HCT116 (cell line): ENCODE measurements around the gene ARSG. TPM values are rescaled to one million over a fixed set of nuclear protein-coding genes. Genes with fewer than 3 reads are reported as not detected.
"Not testable (repeated sequence)": the region's sequence is repeated elsewhere in the genome, so short reads cannot be mapped to it uniquely, and the experiment has no call there.

Experiments
- ATAC-seq: fragments of 200-7000 bp; cut with Tn5 transposase; 2 replicates; pipeline ENCODE4 v1.9.1; 2020; ENCODE audit warnings: mild to moderate bottlenecking, moderate library complexity
- BruUV-seq: library from RNA; stranded (reverse); fragments of 400-500 nt; replicated peaks from 2 replicates; lab custom pipeline; 2021; lab: Mats Ljungman, UMichigan
- CTCF ChIA-PET: fragments of 300-600 bp; sonication (Branson Sonifier 250); formaldehyde crosslinking; loops from one replicate; lab custom pipeline; 2021; ENCODE audit warnings: antibody characterized with exemption; lab: Charles Lee
- POLR2A ChIA-PET: fragments of 300-600, 350-600 bp; sonication (Branson Sonifier 250); formaldehyde crosslinking; loops from one replicate; lab custom pipeline; 2021; ENCODE audit warnings: antibody characterized with exemption; lab: Charles Lee
- RAD21 ChIA-PET, 2 experiments: fragments of 300-600 bp; sonication (Branson Sonifier 250); formaldehyde crosslinking; loops; one replicate each; lab custom pipeline; 2023; ENCODE audit warnings: low total read pairs in 2 of 2; ENCODE audit not compliant: uncharacterized antibody in 2 of 2, unreplicated experiment in 2 of 2, low non-redundant PET in 1 of 2; lab: Charles Lee
- DNase-seq: peaks from one replicate; pipeline ENCODE4 v3.0.0-alpha.2; 2010; ENCODE audit warnings: low read depth, low spot score
- H2AFZ ChIP-seq: fragments of 200-600 bp; shearing (Covaris generic), sonication (generic); 2 replicates; pipeline ENCODE4 v1.6.1; 2017; ENCODE audit warnings: low read depth, mixed run types, mixed read lengths, antibody characterized with exemption, low read length; ENCODE audit not compliant: poor library complexity, severe bottlenecking
- H3K27ac ChIP-seq: 2 replicates; pipeline ENCODE4 v1.5.1; 2012; ENCODE audit warnings: low read depth, low read length
- H3K27me3 ChIP-seq: fragments of 200-600 bp; sonication (generic); 2 replicates; pipeline ENCODE4 v1.6.1; 2016; ENCODE audit warnings: mixed run types, low read length, mixed read lengths; ENCODE audit not compliant: insufficient read depth
- H3K36me3 ChIP-seq, 2 experiments: fragments of 200-500 bp in 1 of 2; fragments of 200-600 bp in 1 of 2; sonication (Bioruptor generic) in 1 of 2; sonication (generic) in 1 of 2; 2 replicates each; pipeline versions ENCODE4 v1.5.1 to v1.6.1; 2014 to 2016; ENCODE audit warnings: low read length in 2 of 2, inconsistent platforms in 1 of 2, mixed read lengths in 1 of 2, mixed run types in 1 of 2; ENCODE audit not compliant: insufficient read depth in 2 of 2, control insufficient read depth in 1 of 2
- H3K4me1 ChIP-seq, 2 experiments: fragments of 200-600 bp in 1 of 2; sonication (generic) in 1 of 2; 2 replicates each; pipeline versions ENCODE4 v1.5.1 to v1.6.1; 2012 to 2017; ENCODE audit warnings: low read length in 2 of 2, inconsistent platforms in 1 of 2, mild to moderate bottlenecking in 1 of 2, mixed read lengths in 1 of 2, mixed run types in 1 of 2, moderate library complexity in 1 of 2; ENCODE audit not compliant: insufficient read depth in 2 of 2, control insufficient read depth in 1 of 2
- H3K4me2 ChIP-seq: fragments of 200-600 bp; sonication (generic); 2 replicates; pipeline ENCODE4 v1.6.1; 2017; ENCODE audit warnings: mixed run types, low read length, mixed read lengths
- H3K4me3 ChIP-seq, 2 experiments: fragments of 200-600 bp in 1 of 2; sonication (generic) in 1 of 2; replicated peaks in 1 of 2; 2 replicates each; pipeline ENCODE4 v1.5.1; 2011 to 2016; ENCODE audit warnings: low read length in 2 of 2, control low read depth in 1 of 2, low read depth in 1 of 2, mild to moderate bottlenecking in 1 of 2, mixed read lengths in 1 of 2, mixed run types in 1 of 2
- H3K79me2 ChIP-seq: fragments of 200-600 bp; sonication (generic); 2 replicates; pipeline ENCODE4 v1.6.1; 2017; ENCODE audit warnings: mild to moderate bottlenecking, mixed run types, low read length, moderate library complexity, mixed read lengths; ENCODE audit not compliant: insufficient read depth
- H3K9ac ChIP-seq: fragments of 200-600 bp; sonication (generic); 2 replicates; pipeline ENCODE4 v1.6.1; 2016; ENCODE audit warnings: low read length, mixed read lengths
- H3K9me2 ChIP-seq: fragments of 200-600 bp; sonication (generic), shearing (Covaris generic); 2 replicates; pipeline ENCODE4 v1.6.1; 2017; ENCODE audit warnings: mixed run types, mild to moderate bottlenecking, moderate library complexity; ENCODE audit not compliant: insufficient read depth
- H3K9me3 ChIP-seq, 2 experiments: fragments of 200-500 bp in 1 of 2; fragments of 200-600 bp in 1 of 2; sonication (Bioruptor generic) in 1 of 2; sonication (generic) in 1 of 2; 2 replicates each; pipeline ENCODE4 v1.6.1; 2014 to 2017; ENCODE audit warnings: low read length in 2 of 2, mixed read lengths in 2 of 2, inconsistent platforms in 1 of 2, low read depth in 1 of 2, mild to moderate bottlenecking in 1 of 2, mixed run types in 1 of 2, moderate library complexity in 1 of 2; ENCODE audit not compliant: control insufficient read depth in 1 of 2, insufficient read depth in 1 of 2
- H4K20me1 ChIP-seq: fragments of 200-600 bp; sonication (generic), shearing (Covaris generic); 2 replicates; pipeline ENCODE4 v1.6.1; 2017; ENCODE audit warnings: mixed run types, mild to moderate bottlenecking, moderate library complexity; ENCODE audit not compliant: insufficient read depth
- EGR1 ChIP-seq: IDR thresholded peaks from 2 replicates; pipeline ENCODE4 v1.6.1; 2012; ENCODE audit warnings: low read depth
- FOSL1 ChIP-seq: IDR thresholded peaks from 2 replicates; pipeline ENCODE4 v1.6.1; 2012; ENCODE audit warnings: low read depth
- POLR2AphosphoS5 ChIP-seq: IDR thresholded peaks from 2 replicates; pipeline ENCODE4 v1.6.1; 2011; ENCODE audit warnings: mild to moderate bottlenecking, low read depth, low read length, moderate library complexity
- SRF ChIP-seq: IDR thresholded peaks from 2 replicates; pipeline ENCODE4 v1.6.1; 2012; ENCODE audit warnings: low read depth
- ZNF274 ChIP-seq: fragments of 200-500 bp; sonication (Bioruptor generic); IDR thresholded peaks from 2 replicates; pipeline ENCODE4 v1.6.1; 2014; ENCODE audit warnings: mild to moderate bottlenecking, low read depth, low read length, inconsistent platforms
- intact Hi-C: fragments of 100-400 bp; cut with micrococcal nuclease; formaldehyde crosslinking; loops from 2 replicates; pipeline ENCODE4 v1.10.0; 2022
- total RNA-seq: library from RNA; stranded (reverse); gene quantifications from one replicate; pipeline ENCODE4 v1.2.1, GENCODE V29; 2021; ENCODE audit not compliant: unreplicated experiment

The ARSG gene
- total RNA-seq, 1 experiment from 2014 or later: 17.1 TPM

DNA sequence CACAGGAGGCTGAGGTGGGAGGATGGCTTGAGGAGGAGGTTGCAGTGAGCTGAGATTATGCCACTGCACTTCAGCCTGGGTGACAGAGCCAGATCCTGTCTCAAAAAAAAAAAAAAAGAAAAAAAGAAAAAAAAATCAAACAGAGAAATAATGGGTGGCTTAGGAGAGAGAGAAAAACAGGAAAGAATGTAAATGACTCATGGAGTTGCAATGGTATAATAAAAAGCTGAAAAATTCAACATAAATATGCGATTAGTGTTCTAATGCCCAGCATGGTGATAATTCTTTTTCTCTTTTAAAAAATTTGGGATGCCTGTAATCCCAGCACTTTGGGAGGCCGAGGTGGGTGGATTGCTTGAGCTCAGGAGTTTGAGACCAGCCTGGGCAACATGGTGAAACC is 63.0 kb downstream of the ARSG start:
- H3K79me2 ChIP-seq, BruUV-seq, RAD21 ChIA-PET, DNase-seq, H3K9me3 ChIP-seq, H2AFZ ChIP-seq, H3K9me2 ChIP-seq, H4K20me1 ChIP-seq, POLR2A ChIA-PET, H3K4me3 ChIP-seq, H3K36me3 ChIP-seq, H3K9ac ChIP-seq, intact Hi-C loops, H3K27me3 ChIP-seq: not testable (repeated sequence)
- Histone ChIP-seq H3K27ac (peak overlapping the region; percentile 36; the same call in 1 of the 2 replicates), H3K4me2 (peak overlapping the region; percentile 44), H3K4me1 (peaks cover 28 to 50% of the 10 kb centered on the region in 2 experiments)
- peak; percentile 38; the same call in 1 of the 2 replicates for ATAC-seq
- TF ChIP-seq FOSL1: peak; percentile 43
- CTCF ChIA-PET: interaction anchor here (0.6 kb wide), 1 partner anchor 103 kb away, joined by 3 read pairs; no protein-coding TSS in a partner anchor

DNA sequence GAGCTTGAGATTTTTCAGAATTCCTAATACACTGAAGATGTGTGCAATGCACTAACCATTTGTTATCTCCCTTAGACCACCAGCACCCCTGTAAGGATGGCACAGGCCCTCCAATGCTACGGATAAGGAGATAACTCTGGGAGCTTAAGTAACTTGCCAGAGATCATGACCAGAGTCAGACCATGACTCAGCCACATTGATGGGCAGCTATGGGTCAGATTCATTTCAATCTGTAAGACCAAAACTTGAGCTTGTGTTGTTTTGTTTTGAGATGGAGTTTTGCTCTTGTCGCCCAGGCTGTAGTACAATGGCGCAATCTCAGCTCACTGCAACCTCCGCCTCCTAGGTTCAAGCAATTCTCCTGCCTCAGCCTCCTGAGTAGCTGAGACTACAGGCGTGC is 63.8 kb downstream of the ARSG start:
- BruUV-seq, H3K4me3 ChIP-seq, H3K27me3 ChIP-seq, DNase-seq, H3K79me2 ChIP-seq, CTCF ChIA-PET, H3K36me3 ChIP-seq, H3K9me2 ChIP-seq, intact Hi-C loops, H2AFZ ChIP-seq, H4K20me1 ChIP-seq, RAD21 ChIA-PET, H3K9ac ChIP-seq, ATAC-seq, POLR2A ChIA-PET, H3K9me3 ChIP-seq: not testable (repeated sequence)
- peak overlapping the region; percentile 36; the same call in 1 of the 2 replicates for H3K27ac ChIP-seq
- peak overlapping the region; percentile 44; the same call in 1 of the 2 replicates for H3K4me2 ChIP-seq
- H3K4me1 ChIP-seq: peaks cover 28 to 47% of the 10 kb centered on the region in 2 experiments

DNA sequence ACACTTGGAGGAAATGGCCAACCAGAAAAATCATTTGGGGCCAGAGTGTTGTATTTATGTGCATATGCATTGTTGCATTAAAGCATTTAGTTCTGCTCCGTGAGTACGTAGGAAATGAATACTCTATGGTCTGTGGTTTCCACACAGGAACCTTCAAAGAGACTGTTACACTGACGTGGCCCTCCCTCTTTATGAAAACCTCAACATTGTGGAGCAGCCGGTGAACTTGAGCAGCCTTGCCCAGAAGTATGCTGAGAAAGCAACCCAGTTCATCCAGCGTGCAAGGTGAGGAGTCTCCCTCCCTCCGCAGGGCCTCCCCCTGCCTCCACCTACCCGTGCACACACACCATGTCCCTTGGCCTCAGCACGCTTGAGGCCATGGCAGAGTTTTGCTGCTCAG is 65.2 kb downstream of the ARSG start:
- TF ChIP-seq SRF (no peak), ZNF274 (no peak), POLR2AphosphoS5 (no peak), EGR1 (no peak)
- no peaks in the 10 kb centered on the region for H3K9me3 ChIP-seq
- H3K27me3 ChIP-seq: no peaks in the 10 kb centered on the region
- H4K20me1 ChIP-seq: no peaks in the 10 kb centered on the region
- H3K4me1 ChIP-seq: peaks cover 23 to 36% of the 10 kb centered on the region in 2 experiments
- no peaks in the 10 kb centered on the region for H3K79me2 ChIP-seq
- H3K36me3 ChIP-seq: no peaks in the 10 kb centered on the region
- no peak overlapping the region for H3K4me3 ChIP-seq
- ATAC-seq: no peak
- no peaks in the 10 kb centered on the region for H3K9me2 ChIP-seq
- no peak overlapping the region for H2AFZ ChIP-seq
- intact Hi-C loops: no loop called here
- ChIA-PET POLR2A (no interaction called here), CTCF (no interaction called here), RAD21 (no interaction called here)
- no peak overlapping the region for H3K4me2 ChIP-seq
- no peak for DNase-seq
- no peak overlapping the region for H3K27ac ChIP-seq
- no TSS peak for BruUV-seq
- H3K9ac ChIP-seq: no peak overlapping the region
